ENCODE measurements around the gene DOCK11.

DNA sequence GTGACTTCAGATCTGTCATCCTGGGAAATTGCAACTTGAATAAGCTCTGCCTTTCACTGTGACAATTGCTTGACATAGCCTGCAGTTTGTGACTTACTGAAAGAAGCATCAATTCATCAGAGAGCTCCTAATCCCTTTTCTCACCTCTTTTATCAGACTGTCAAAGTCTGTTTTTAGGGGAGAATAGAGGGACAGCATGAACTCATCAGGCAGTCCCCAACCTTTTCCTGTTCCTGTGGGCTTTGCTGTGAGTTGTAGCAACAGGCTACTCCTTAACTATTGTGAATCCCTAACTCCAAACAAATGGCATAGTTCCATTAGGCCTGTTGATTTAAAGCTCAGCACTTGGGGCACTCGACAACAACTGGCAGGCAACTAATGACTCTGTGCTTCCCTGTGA, 64.9 kb downstream of the DOCK11 start:
- TF ChIP-seq POLR2A (IDR thresholded peaks at IDR 0.05; ENCODE audit: low read depth, low read length) = no peak
- TF ChIP-seq POLR2AphosphoS5 (IDR thresholded peaks at IDR 0.05; ENCODE audit: low read depth, low read length) = no peak
- TF ChIP-seq TAF1 (IDR thresholded peaks at IDR 0.05; ENCODE audit: borderline replicate concordance, low read depth, low read length) = no peak
